ENCODE results near the gene SLC5A8. TPM values are rescaled to one million over a fixed set of nuclear protein-coding genes. Genes with fewer than 3 reads are reported as not detected.

The SLC5A8 gene
- total RNA-seq, 1 experiment from 2014 or later, result not detected

DNA sequence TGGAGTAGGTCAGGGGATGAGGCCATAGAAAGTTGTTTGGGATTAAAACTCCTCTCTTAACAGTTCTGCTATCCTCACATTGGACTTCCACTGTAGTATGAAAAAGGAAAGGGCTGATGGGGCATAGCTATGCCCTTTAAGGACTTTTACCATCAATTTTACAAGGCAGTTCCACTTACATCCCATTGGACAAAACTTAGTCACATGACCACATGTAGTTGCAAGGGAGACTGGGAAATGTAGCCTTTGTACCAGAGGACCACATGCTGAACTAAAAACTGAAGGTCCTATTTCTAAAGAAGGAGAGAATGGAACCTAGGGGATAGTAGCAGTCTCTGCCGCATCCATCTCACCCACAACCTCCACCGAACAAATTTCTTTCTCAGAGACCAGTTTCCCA is 6.8 kb upstream of the SLC5A8 start:
- TF ChIP-seq, protein P1, sequence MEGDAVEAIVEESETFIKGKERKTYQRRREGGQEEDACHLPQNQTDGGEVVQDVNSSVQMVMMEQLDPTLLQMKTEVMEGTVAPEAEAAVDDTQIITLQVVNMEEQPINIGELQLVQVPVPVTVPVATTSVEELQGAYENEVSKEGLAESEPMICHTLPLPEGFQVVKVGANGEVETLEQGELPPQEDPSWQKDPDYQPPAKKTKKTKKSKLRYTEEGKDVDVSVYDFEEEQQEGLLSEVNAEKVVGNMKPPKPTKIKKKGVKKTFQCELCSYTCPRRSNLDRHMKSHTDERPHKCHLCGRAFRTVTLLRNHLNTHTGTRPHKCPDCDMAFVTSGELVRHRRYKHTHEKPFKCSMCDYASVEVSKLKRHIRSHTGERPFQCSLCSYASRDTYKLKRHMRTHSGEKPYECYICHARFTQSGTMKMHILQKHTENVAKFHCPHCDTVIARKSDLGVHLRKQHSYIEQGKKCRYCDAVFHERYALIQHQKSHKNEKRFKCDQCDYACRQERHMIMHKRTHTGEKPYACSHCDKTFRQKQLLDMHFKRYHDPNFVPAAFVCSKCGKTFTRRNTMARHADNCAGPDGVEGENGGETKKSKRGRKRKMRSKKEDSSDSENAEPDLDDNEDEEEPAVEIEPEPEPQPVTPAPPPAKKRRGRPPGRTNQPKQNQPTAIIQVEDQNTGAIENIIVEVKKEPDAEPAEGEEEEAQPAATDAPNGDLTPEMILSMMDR (conservative IDR thresholded peaks at IDR 0.05; ENCODE audit: low read depth, low read length), result no peak
- TF ChIP-seq EZH2 (IDR thresholded peaks at IDR 0.05; ENCODE audit: borderline replicate concordance, low read depth, low read length, poor library complexity, severe bottlenecking), result no peak
- Histone ChIP-seq H3K36me3 (ENCODE audit: insufficient read depth, low read length, poor library complexity, severe bottlenecking) (no peaks in the 10 kb centered on the region), H3K4me3 (ENCODE audit: low read depth, low read length, poor library complexity, severe bottlenecking) (no peak overlapping the region), H3K4me1 (ENCODE audit: insufficient read depth, low read length, poor library complexity, severe bottlenecking) (no peaks in the 10 kb centered on the region), H3K27ac (ENCODE audit: low read depth, low read length, poor library complexity, severe bottlenecking) (no peak overlapping the region), H3K27me3 (replicated peaks; ENCODE audit: insufficient read depth, low read depth, low read length, poor library complexity) (no peaks in the 10 kb centered on the region), H3K9me3 (ENCODE audit: low read depth, low read length, poor library complexity, severe bottlenecking) (no peaks in the 10 kb centered on the region)
- no TSS peak for BruUV-seq (replicated peaks)
- DNase-seq (ENCODE audit: low spot score), result no peak
- intact Hi-C loops (cut with micrococcal nuclease; ENCODE audit: unreplicated experiment), result no loop called here
- CTCF ChIA-PET, result no interaction called here
- POLR2A ChIA-PET (ENCODE audit: low non-redundant PET), result no interaction called here

DNA sequence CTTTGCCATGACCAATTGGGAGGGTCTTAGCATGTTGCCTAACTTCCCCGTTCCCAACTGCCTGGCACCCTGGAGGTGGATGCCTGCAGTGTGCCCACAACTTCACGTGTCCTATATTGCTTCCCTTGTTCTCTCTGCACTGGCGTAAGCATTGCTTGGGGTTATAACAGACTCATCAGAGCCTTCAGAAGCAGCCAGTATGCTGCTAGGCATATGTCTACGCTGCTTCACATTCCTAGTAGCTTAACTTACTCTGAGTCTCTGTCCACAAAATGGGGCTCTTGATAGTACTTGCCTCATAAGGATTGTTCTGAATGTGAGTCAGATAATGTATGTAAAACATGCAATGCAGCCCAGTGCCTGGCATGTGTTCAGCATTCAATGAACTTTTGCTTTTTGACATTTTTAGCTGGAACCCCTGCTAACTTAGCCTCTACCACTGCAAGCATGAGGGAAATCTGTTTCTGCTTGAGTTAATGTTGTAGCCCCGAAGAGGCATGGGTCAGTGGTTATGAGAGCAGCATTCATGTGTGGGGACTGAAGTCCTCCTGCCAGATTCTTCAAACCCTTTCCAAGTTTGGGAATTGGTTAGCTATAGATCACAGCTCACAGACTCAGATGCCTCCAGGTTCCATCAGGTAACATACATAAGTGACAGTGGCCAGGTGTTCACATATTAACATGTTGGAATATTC is 2.8 kb downstream of the SLC5A8 start:
- H3K36me3 ChIP-seq (ENCODE audit: insufficient read depth, low read length, poor library complexity, severe bottlenecking), result no peaks in the 10 kb centered on the region
- H3K9me3 ChIP-seq (ENCODE audit: low read depth, low read length, poor library complexity, severe bottlenecking), result no peaks in the 10 kb centered on the region
- H3K27ac ChIP-seq (ENCODE audit: low read depth, low read length, poor library complexity, severe bottlenecking), result no peak overlapping the region
- H3K27me3 ChIP-seq (replicated peaks; ENCODE audit: insufficient read depth, low read depth, low read length, poor library complexity), result peaks cover 39% of the 10 kb centered on the region
- ChIA-PET CTCF (no interaction called here), POLR2A (ENCODE audit: low non-redundant PET) (no interaction called here)
- no TSS peak for BruUV-seq (replicated peaks)
- no peak for DNase-seq (ENCODE audit: low spot score)
- intact Hi-C loops (cut with micrococcal nuclease; ENCODE audit: unreplicated experiment), result no loop called here
- H3K4me3 ChIP-seq (ENCODE audit: low read depth, low read length, poor library complexity, severe bottlenecking), result no peak overlapping the region
- H3K4me1 ChIP-seq (ENCODE audit: insufficient read depth, low read length, poor library complexity, severe bottlenecking), result no peaks in the 10 kb centered on the region
- TF ChIP-seq EZH2 (IDR thresholded peaks at IDR 0.05; ENCODE audit: borderline replicate concordance, low read depth, low read length, poor library complexity, severe bottlenecking), result no peak
- TF ChIP-seq, protein P1 (conservative IDR thresholded peaks at IDR 0.05; ENCODE audit: low read depth, low read length), result no peak

DNA sequence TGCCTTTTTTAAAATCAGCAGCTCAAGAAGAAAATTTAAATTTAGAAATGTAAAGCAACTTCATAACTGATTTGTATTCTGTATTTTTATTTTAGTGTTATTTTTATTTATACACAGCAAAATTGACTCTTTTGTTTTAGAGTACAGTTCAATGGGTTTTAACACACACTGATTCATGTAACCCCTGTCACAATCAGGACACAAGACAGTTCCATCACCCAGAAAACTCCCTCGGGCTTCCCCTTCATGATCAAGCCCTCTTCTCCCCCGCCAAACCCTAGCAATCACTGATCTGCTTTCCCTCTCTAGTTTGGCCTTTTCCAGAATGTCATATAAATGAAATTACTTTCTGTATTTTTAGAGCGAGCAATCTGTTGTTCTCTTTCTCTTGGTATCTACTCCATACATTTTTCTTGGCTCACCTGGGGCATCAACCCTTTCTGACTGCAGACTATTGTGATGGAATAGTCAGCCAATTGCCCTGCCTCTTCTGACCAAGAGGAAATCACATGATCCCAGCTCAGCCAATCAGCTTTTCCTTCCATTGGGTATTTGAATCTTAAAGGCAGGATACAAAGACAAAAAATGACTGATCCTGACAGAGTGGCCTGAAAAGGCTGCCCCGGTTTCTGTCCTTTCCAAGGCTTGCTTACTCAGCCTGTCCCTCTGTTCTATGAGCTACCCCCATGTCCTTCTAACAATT is 5.3 kb downstream of the SLC5A8 start:
- intact Hi-C loops (cut with micrococcal nuclease; ENCODE audit: unreplicated experiment), result no loop called here
- no peak overlapping the region for H3K4me3 ChIP-seq (ENCODE audit: low read depth, low read length, poor library complexity, severe bottlenecking)
- no peaks in the 10 kb centered on the region for H3K9me3 ChIP-seq (ENCODE audit: low read depth, low read length, poor library complexity, severe bottlenecking)
- H3K27me3 ChIP-seq (replicated peaks; ENCODE audit: insufficient read depth, low read depth, low read length, poor library complexity), result peaks cover 26% of the 10 kb centered on the region
- H3K27ac ChIP-seq (ENCODE audit: low read depth, low read length, poor library complexity, severe bottlenecking), result no peak overlapping the region
- ChIA-PET CTCF (no interaction called here), POLR2A (ENCODE audit: low non-redundant PET) (no interaction called here)
- H3K36me3 ChIP-seq (ENCODE audit: insufficient read depth, low read length, poor library complexity, severe bottlenecking), result no peaks in the 10 kb centered on the region
- no peak for DNase-seq (ENCODE audit: low spot score)
- H3K4me1 ChIP-seq (ENCODE audit: insufficient read depth, low read length, poor library complexity, severe bottlenecking), result no peaks in the 10 kb centered on the region
- BruUV-seq (replicated peaks), result no TSS peak
- TF ChIP-seq, protein P1 (conservative IDR thresholded peaks at IDR 0.05; ENCODE audit: low read depth, low read length), result no peak
